DOHH2 (cell line): Measurements from ENCODE around the gene LDHA.

Experiments used
- H3F3A ChIP-seq: fragments of 200-600 bp; sonication (generic), shearing (Covaris generic); 2 replicates; pipeline ENCODE4 v1.6.0; 2016; ENCODE audit warnings: antibody characterized with exemption, mild to moderate bottlenecking; ENCODE audit not compliant: control insufficient read depth, insufficient read depth
- H3K27ac ChIP-seq: fragments of 200-600 bp; sonication (generic); 2 replicates; pipeline ENCODE4 v1.5.1; 2014; ENCODE audit warnings: low read depth, mild to moderate bottlenecking, low read length, moderate library complexity
- H3K27me3 ChIP-seq: fragments of 200-600 bp; sonication (generic); 2 replicates; pipeline ENCODE4 v1.6.1; 2014; ENCODE audit warnings: mild to moderate bottlenecking, low read length, mixed read lengths; ENCODE audit not compliant: control insufficient read depth
- H3K36me3 ChIP-seq: fragments of 200-600 bp; sonication (generic); 2 replicates; pipeline ENCODE4 v1.6.1; 2014; ENCODE audit warnings: mild to moderate bottlenecking, low read length, moderate library complexity, mixed read lengths; ENCODE audit not compliant: control insufficient read depth
- H3K4me1 ChIP-seq: fragments of 200-600 bp; sonication (generic); 2 replicates; pipeline ENCODE4 v1.6.1; 2014; ENCODE audit warnings: mild to moderate bottlenecking, low read length, mixed read lengths; ENCODE audit not compliant: control insufficient read depth
- H3K4me2 ChIP-seq: fragments of 200-600 bp; sonication (generic); 2 replicates; pipeline ENCODE4 v1.6.0; 2014; ENCODE audit warnings: mild to moderate bottlenecking, low read length, moderate library complexity
- H3K4me3 ChIP-seq: fragments of 200-600 bp; sonication (generic); 2 replicates; pipeline ENCODE4 v1.5.1; 2014; ENCODE audit warnings: mild to moderate bottlenecking, low read length, mixed read lengths
- H3K79me2 ChIP-seq: fragments of 200-600 bp; sonication (generic); 2 replicates; pipeline ENCODE4 v1.6.1; 2014; ENCODE audit warnings: mild to moderate bottlenecking, low read length, mixed read lengths; ENCODE audit not compliant: control insufficient read depth
- H3K9me2 ChIP-seq: fragments of 200-600 bp; sonication (generic); replicated peaks from 2 replicates; pipeline ENCODE4 v1.6.1; 2014; ENCODE audit warnings: mild to moderate bottlenecking, low read length, mixed read lengths; ENCODE audit not compliant: control insufficient read depth
- H3K9me3 ChIP-seq: fragments of 200-600 bp; sonication (generic); 2 replicates; pipeline ENCODE4 v1.6.1; 2014; ENCODE audit warnings: antibody characterized with exemption, low read length, mixed read lengths; ENCODE audit not compliant: control insufficient read depth, insufficient read depth
- H4K20me1 ChIP-seq: fragments of 200-600 bp; sonication (generic); 2 replicates; pipeline ENCODE4 v1.6.0; 2014; ENCODE audit warnings: low read depth, mild to moderate bottlenecking, antibody characterized with exemption, low read length, moderate library complexity; ENCODE audit not compliant: control insufficient read depth, insufficient read depth
- CTCF ChIP-seq: fragments of 200-600 bp; sonication (generic); IDR thresholded peaks from one replicate; pipeline ENCODE4 v1.5.1; 2014; ENCODE audit warnings: antibody characterized with exemption, mild to moderate bottlenecking, low read depth, low read length; ENCODE audit not compliant: poor library complexity, severe bottlenecking
- EZH2phosphoT487 ChIP-seq: fragments of 200-600 bp; sonication (generic); IDR thresholded peaks from 2 replicates; pipeline ENCODE4 v1.6.1; 2017; ENCODE audit warnings: borderline replicate concordance, mild to moderate bottlenecking, antibody characterized with exemption, low read length, moderate library complexity, mixed read lengths

Gene LDHA

GRCh38 chr11:18393581-18394274 is 635 bp upstream of the LDHA start:
- Histone ChIP-seq H3K27me3 (no peaks in the 10 kb centered on the region), H3K27ac (peak overlapping the region; percentile 90), H3K9me3 (no peaks in the 10 kb centered on the region), H3K4me2 (peak overlapping the region; percentile 81), H4K20me1 (peaks cover 21% of the 10 kb centered on the region), H3K36me3 (peaks cover 42% of the 10 kb centered on the region), H3F3A (peaks cover 34% of the 10 kb centered on the region), H3K9me2 (no peaks in the 10 kb centered on the region), H3K4me1 (peaks cover 28% of the 10 kb centered on the region), H3K4me3 (peak overlapping the region; percentile 99), H3K79me2 (peaks cover 51% of the 10 kb centered on the region)
- TF ChIP-seq EZH2phosphoT487 (no peak), CTCF (no peak)

DNA sequence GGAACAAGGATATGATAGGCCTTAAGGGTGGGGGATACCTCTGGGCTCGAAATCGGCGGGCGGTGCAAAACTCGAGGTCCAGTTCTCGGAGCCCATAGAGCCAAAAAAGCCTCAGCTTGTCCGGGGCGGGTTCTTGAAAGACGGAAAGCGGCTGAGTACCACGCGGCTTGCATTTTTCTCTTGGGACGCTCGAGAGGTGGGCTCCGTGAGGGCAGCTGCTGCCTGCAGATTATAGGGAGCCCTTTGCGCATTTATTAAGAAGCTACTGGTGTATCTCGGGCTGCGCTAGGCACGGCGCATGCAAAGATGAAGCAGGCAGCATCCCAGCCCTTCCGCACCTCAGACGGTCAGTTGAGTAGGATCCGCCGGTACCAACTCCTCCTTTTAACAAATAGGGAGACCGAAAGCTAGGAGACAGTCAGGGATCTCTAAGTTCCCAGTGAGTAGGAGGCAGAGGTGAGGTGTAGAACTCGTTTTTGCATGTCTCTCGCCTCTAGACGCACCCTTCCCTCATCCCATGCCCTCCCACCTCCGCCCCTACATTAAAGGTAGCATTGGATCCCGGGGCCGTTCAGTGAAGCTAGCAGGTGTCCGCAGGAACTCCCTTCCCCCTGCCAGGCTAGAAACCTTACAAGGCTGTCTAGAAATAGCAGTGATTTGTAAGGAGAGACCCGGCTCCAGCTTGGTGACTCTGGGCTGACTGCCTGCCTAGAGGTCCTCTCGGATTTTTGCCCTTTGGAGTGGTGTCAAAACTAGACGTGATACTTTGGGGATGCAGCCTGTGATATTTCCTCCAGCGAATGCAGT is 768 bp downstream of the LDHA start:
- Histone ChIP-seq H3F3A (peaks cover 48% of the 10 kb centered on the region), H4K20me1 (peaks cover 31% of the 10 kb centered on the region), H3K4me2 (peak overlapping the region; percentile 81), H3K27ac (peak overlapping the region; percentile 90), H3K36me3 (peaks cover 56% of the 10 kb centered on the region), H3K9me3 (no peaks in the 10 kb centered on the region), H3K9me2 (no peaks in the 10 kb centered on the region), H3K27me3 (no peaks in the 10 kb centered on the region), H3K4me3 (peak overlapping the region; percentile 99), H3K4me1 (peaks cover 28% of the 10 kb centered on the region), H3K79me2 (peaks cover 65% of the 10 kb centered on the region)
- no peak for TF ChIP-seq CTCF
- no peak for TF ChIP-seq EZH2phosphoT487

DNA sequence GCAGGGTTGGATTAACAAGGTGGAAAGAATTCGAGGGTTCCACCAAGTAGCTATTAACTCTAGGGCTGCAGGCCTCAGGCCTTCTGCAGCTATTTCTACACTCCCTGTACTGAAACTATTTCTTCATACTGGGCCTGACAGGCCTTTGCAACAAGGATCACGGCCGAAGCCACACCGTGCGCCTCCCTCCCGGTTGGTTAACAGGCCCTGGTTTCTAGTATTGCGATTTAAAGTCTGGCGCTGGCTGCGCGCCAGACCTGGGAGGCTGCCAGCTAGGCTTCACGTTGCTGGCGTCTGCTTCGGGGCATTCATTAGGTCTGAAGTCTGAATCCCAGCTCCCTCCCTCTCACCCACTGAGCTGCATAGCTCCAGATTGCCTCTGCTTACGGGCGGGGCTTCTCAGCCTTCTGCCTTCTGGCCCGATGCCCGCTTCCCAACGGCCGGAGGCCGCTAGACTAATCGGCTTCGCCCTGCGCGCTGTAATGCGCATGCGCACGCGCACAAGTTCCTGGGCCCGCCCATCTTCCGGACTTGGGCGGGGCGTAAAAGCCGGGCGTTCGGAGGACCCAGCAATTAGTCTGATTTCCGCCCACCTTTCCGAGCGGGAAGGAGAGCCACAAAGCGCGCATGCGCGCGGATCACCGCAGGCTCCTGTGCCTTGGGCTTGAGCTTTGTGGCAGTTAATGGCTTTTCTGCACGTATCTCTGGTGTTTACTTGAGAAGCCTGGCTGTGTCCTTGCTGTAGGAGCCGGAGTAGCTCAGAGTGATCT is 1.6 kb downstream of the LDHA start:
- Histone ChIP-seq H3K9me2 (no peaks in the 10 kb centered on the region), H3K27me3 (no peaks in the 10 kb centered on the region), H3K36me3 (peaks cover 63% of the 10 kb centered on the region), H4K20me1 (peaks cover 31% of the 10 kb centered on the region), H3K4me3 (peak overlapping the region; percentile 99), H3K4me1 (peaks cover 28% of the 10 kb centered on the region), H3K79me2 (peaks cover 70% of the 10 kb centered on the region), H3K4me2 (peak overlapping the region; percentile 81), H3F3A (peaks cover 54% of the 10 kb centered on the region), H3K9me3 (no peaks in the 10 kb centered on the region), H3K27ac (peak overlapping the region; percentile 90)
- no peak for TF ChIP-seq EZH2phosphoT487
- TF ChIP-seq CTCF: no peak
